Fibroblast of lung (primary cell): ENCODE results near the gene EVX1.

ENCODE experiments used
- CTCF ChIP-seq, 2 donors: IDR thresholded peaks in 1 of 2; conservative IDR thresholded peaks in 1 of 2; 1 replicate in 1 of 2; 2 replicates in 1 of 2; pipeline ENCODE4 v1.5.1; 2011 to 2012; ENCODE audit warnings: low read length in 2 of 2, control low read depth in 1 of 2, inconsistent platforms in 1 of 2, low read depth in 1 of 2, mild to moderate bottlenecking in 1 of 2
- EZH2 ChIP-seq: IDR thresholded peaks from 2 replicates; pipeline ENCODE4 v1.5.1; 2012; ENCODE audit warnings: low read length, control low read depth, mild to moderate bottlenecking; ENCODE audit errors: missing control alignments

DNA sequence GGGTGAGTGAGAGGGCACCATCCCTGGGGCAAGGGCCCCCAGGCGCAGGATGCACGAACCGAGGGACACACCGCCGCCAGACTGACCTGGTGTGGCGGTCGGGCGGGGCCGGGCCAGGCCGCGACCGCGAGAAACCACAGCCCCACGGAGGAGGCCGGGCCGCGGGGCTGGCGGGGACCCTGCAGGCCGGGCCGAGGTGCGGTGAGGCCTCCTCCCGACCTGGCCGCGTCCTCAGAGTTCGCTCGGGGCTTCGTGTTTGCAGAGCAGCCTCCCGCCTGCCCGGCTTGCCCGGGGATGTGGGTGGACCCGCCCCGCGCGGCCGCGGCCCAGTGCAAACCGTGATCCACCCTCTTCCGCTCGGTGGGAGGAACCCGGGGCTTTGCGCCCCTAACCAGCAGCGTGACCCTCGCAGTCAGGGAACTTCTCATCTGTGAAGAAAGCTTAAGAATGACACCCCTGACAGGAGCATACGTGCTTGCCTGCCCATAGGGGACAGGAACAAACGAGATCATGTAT is 22.1 kb upstream of the EVX1 start:
- TF ChIP-seq CTCF (conservative IDR thresholded peaks at IDR 0.05 in 1 of 2, IDR thresholded peaks at IDR 0.05 in 1 of 2; ENCODE audit: low read depth in 1 of 2, low read length in 2 of 2) (no peak), EZH2 (no peak)
